ENCODE data around the gene TMEM218. TPM values are rescaled to one million over a fixed set of nuclear protein-coding genes. Genes with fewer than 3 reads are reported as not detected.

Gene TMEM218
- total RNA-seq, 1 experiment from 2014 or later: 14.3 TPM

- no peak overlapping the region for H2BK15ac ChIP-seq (ENCODE audit: low read depth, low read length)
- no peak for TF ChIP-seq CTCF (conservative IDR thresholded peaks at IDR 0.05)
- no peaks in the 10 kb centered on the region for H3K27me3 ChIP-seq (ENCODE audit: insufficient read depth, low read length)
- no peak overlapping the region for H3K23ac ChIP-seq (ENCODE audit: insufficient read length, low read depth, low read length)
- H4K20me1 ChIP-seq (ENCODE audit: control insufficient read depth, insufficient read depth, insufficient read length): no peaks in the 10 kb centered on the region
- H3K27ac ChIP-seq (ENCODE audit: insufficient read length, low read depth, low read length): no peak overlapping the region
- no peak overlapping the region for H3K4ac ChIP-seq (ENCODE audit: low read depth, low read length)
- H2AFZ ChIP-seq (ENCODE audit: low read length): no peak overlapping the region
- peaks cover 3% of the 10 kb centered on the region for H3K23me2 ChIP-seq (ENCODE audit: insufficient read length, low read depth, low read length, poor library complexity, severe bottlenecking)
- H3T11ph ChIP-seq (ENCODE audit: low read length): no peak overlapping the region
- H3K79me2 ChIP-seq (ENCODE audit: insufficient read depth, low read length): no peaks in the 10 kb centered on the region
- WGBS (ENCODE audit: extremely low coverage, insufficient read length, low lambda C conversion rate): no CpG with 5 or more reads among the region's 4 CpGs
- peak overlapping the region; percentile 27 for H3K9ac ChIP-seq (ENCODE audit: extremely low read depth, insufficient read length, low read length)
- H3K4me3 Mint-ChIP-seq: peak overlapping the region; percentile 90 to 100
- peaks cover 15 to 24% of the 10 kb centered on the region in 2 experiments for H3K4me1 Mint-ChIP-seq
- peaks cover 11% of the 10 kb centered on the region for H3K27me3 Mint-ChIP-seq (ENCODE audit: low read depth)
- peaks cover 11 to 36% (median 12%) of the 10 kb centered on the region in 3 experiments for H3K36me3 Mint-ChIP-seq (ENCODE audit: insufficient read depth in 1 of 3, low read depth in 3 of 3)
- H3K9me3 Mint-ChIP-seq: peaks cover 13 to 16% of the 10 kb centered on the region in 2 experiments
- no peak overlapping the region for H3K14ac ChIP-seq (ENCODE audit: insufficient read depth, low read length)
- H2BK120ac ChIP-seq (ENCODE audit: low read depth, low read length, poor library complexity, severe bottlenecking): no peak overlapping the region
- no peak overlapping the region for H3K56ac ChIP-seq (ENCODE audit: insufficient read length, low read depth, low read length)
- peak overlapping the region; percentile 81 for H3K4me2 ChIP-seq (ENCODE audit: insufficient read depth, insufficient read length, low read length)
- DNase-seq: no peak
- no peak overlapping the region for H2BK5ac ChIP-seq (ENCODE audit: insufficient read length, low read length)
- no peak overlapping the region for H4K5ac ChIP-seq (ENCODE audit: insufficient read length, low read depth, low read length)
- H3K9me3 ChIP-seq (ENCODE audit: control insufficient read depth, low read depth, low read length): no peaks in the 10 kb centered on the region
- H3K4me1 ChIP-seq (ENCODE audit: insufficient read depth, low read length): no peaks in the 10 kb centered on the region; the same call in 1 of the 2 replicates
- H2AK5ac ChIP-seq (ENCODE audit: insufficient read length, low read length): no peak overlapping the region
- H2BK20ac ChIP-seq (ENCODE audit: low read depth, low read length, poor library complexity, severe bottlenecking): no peak overlapping the region
- no peaks in the 10 kb centered on the region for H3K79me1 ChIP-seq (ENCODE audit: insufficient read depth, low read depth, low read length, poor library complexity, severe bottlenecking)
- H4K8ac ChIP-seq (replicated peaks; ENCODE audit: insufficient read length, low read depth, low read length): no peak overlapping the region
- H3K18ac ChIP-seq (ENCODE audit: insufficient read length, low read depth, low read length): no peak overlapping the region
- H3K27ac Mint-ChIP-seq: no peak overlapping the region
- H4K91ac ChIP-seq (ENCODE audit: insufficient read length, low read depth, low read length): no peak overlapping the region
- no peak overlapping the region for H2BK12ac ChIP-seq (ENCODE audit: insufficient read length, low read depth, low read length)
These were observed 920 bp downstream of the TMEM218 start for GRCh38 chr11:125110506-125110905.

Data from H9 (cell line).